ENCODE data around the gene FNTB. TPM values are rescaled to one million over a fixed set of nuclear protein-coding genes. Genes with fewer than 3 reads are reported as not detected.

FNTB gene
- total and polyA plus RNA-seq, 2 of the 13 experiments (the other 11 are each of a cell fraction or from before 2014, with no cell fraction given): 23.6 to 28.5 TPM

GRCh38 chr14:64958743-64959142 is 28.0 kb upstream of the FNTB start (continued):
- no peak for TF ChIP-seq ZHX2 (IDR thresholded peaks at IDR 0.05; ENCODE audit: low read depth)
- no peak for TF ChIP-seq ZHX2 (CRISPR knock-in tag; IDR thresholded peaks at IDR 0.05; ENCODE audit: borderline replicate concordance)
- no peak for TF ChIP-seq RERE (CRISPR knock-in tag; IDR thresholded peaks at IDR 0.05; ENCODE audit: low read depth)
- no peak for TF ChIP-seq ZNF407 (CRISPR knock-in tag; IDR thresholded peaks at IDR 0.05; ENCODE audit: not compliant biosample characterization)
- no peak for TF ChIP-seq FOXO4 (CRISPR knock-in tag; conservative IDR thresholded peaks at IDR 0.05)
